PC-3 (cell line): ENCODE measurements around the gene HSD17B4. TPM values are rescaled to one million over a fixed set of nuclear protein-coding genes. Genes with fewer than 3 reads are reported as not detected.
A peak's percentile ranks its signal among the peaks of the same experiment; 100 is the strongest.

ENCODE experiments used
- ATAC-seq: fragments of 200-7000 bp; cut with Tn5 transposase; 2 replicates; pipeline ENCODE4 v1.9.1; 2020; ENCODE audit warnings: mild to moderate bottlenecking, moderate library complexity
- BruUV-seq: library from RNA; stranded (reverse); fragments of 400-500 nt; replicated peaks from 2 replicates; lab custom pipeline; 2021; lab: Mats Ljungman, UMichigan
- CTCF ChIA-PET: fragments of 300-600 bp; sonication (Branson Sonifier 250); formaldehyde crosslinking; loops from one replicate; lab custom pipeline; 2022; ENCODE audit warnings: antibody characterized with exemption; lab: Charles Lee
- POLR2A ChIA-PET: fragments of 300-600 bp; sonication (Branson Sonifier 250); formaldehyde crosslinking; loops from one replicate; lab custom pipeline; 2022; ENCODE audit warnings: antibody characterized with exemption; ENCODE audit not compliant: unreplicated experiment; lab: Charles Lee
- DNase-seq: peaks from one replicate; pipeline ENCODE4 v3.0.0-alpha.2; 2015
- H2AFZ ChIP-seq: fragments of 300-600 bp; sonication (generic); 2 replicates; pipeline ENCODE4 v1.6.0; 2016; ENCODE audit warnings: antibody characterized with exemption, low read length
- H3F3A ChIP-seq: fragments of 300-600 bp; sonication (generic); one replicate; pipeline ENCODE4 v1.6.0; 2017; ENCODE audit warnings: antibody characterized with exemption, low read length, control low read depth, mild to moderate bottlenecking; ENCODE audit not compliant: unreplicated experiment
- H3K27ac ChIP-seq: fragments of 300-600 bp; sonication (generic); 2 replicates; pipeline ENCODE4 v1.5.1; 2016; ENCODE audit warnings: mild to moderate bottlenecking, low read length
- H3K27me3 ChIP-seq: fragments of 300-600 bp; sonication (generic); 2 replicates; pipeline ENCODE4 v1.6.1; 2016; ENCODE audit warnings: low read length, mixed read lengths
- H3K36me3 ChIP-seq: fragments of 300-600 bp; sonication (generic); 2 replicates; pipeline ENCODE4 v1.6.1; 2016; ENCODE audit warnings: low read depth, mixed run types, low read length, mixed read lengths
- H3K4me1 ChIP-seq: fragments of 300-600 bp; sonication (generic); 2 replicates; pipeline ENCODE4 v1.5.1; 2016; ENCODE audit warnings: low read length; ENCODE audit not compliant: insufficient read depth
- H3K4me2 ChIP-seq: fragments of 300-600 bp; sonication (generic); 2 replicates; pipeline ENCODE4 v1.6.0; 2016; ENCODE audit warnings: low read length
- H3K4me3 ChIP-seq: fragments of 300-600 bp; sonication (generic); 2 replicates; pipeline ENCODE4 v1.5.1; 2016; ENCODE audit warnings: mild to moderate bottlenecking, low read length, mixed read lengths
- H3K79me2 ChIP-seq: fragments of 300-600 bp; sonication (generic); 2 replicates; pipeline ENCODE4 v1.6.1; 2017; ENCODE audit warnings: low read length, mixed read lengths
- H3K9ac ChIP-seq: fragments of 300-600 bp; sonication (generic); 2 replicates; pipeline ENCODE4 v1.6.0; 2016; ENCODE audit warnings: mild to moderate bottlenecking, low read length
- H3K9me2 ChIP-seq: fragments of 300-600 bp; sonication (generic); replicated peaks from 2 replicates; pipeline ENCODE4 v1.6.1; 2016; ENCODE audit warnings: mixed run types, low read length, mixed read lengths
- H3K9me3 ChIP-seq: fragments of 300-600 bp; sonication (generic); 2 replicates; pipeline ENCODE4 v1.6.1; 2016; ENCODE audit warnings: low read length, mixed read lengths
- H4K20me1 ChIP-seq: fragments of 300-600 bp; sonication (generic); 2 replicates; pipeline ENCODE4 v1.6.1; 2016; ENCODE audit warnings: low read length, mixed read lengths
- EZH2 ChIP-seq: fragments of 300-600 bp; sonication (generic); IDR thresholded peaks from one replicate; pipeline ENCODE4 v1.6.1; 2017; ENCODE audit warnings: antibody characterized with exemption, mild to moderate bottlenecking, low read length; ENCODE audit not compliant: unreplicated experiment
- EZH2phosphoT487 ChIP-seq: fragments of 300-600 bp; sonication (generic); IDR thresholded peaks from 2 replicates; pipeline ENCODE4 v1.6.1; 2018; ENCODE audit warnings: mild to moderate bottlenecking, antibody characterized with exemption, low read length, borderline replicate concordance
- intact Hi-C: fragments of 100-400 bp; cut with micrococcal nuclease; formaldehyde crosslinking; loops from 2 replicates; pipeline ENCODE4 v1.9.0; 2023
- total RNA-seq: library from RNA; depleted of rRNA; stranded (reverse); fragments of >200 nt; gene quantifications from 2 replicates; pipeline ENCODE4 v1.2.3, GENCODE V29; 2014
- TF ChIP-seq, protein P1 (sequence below): fragments of 300-600 bp; sonication (generic); conservative IDR thresholded peaks from 2 replicates; pipeline ENCODE4 v1.5.1; 2017; ENCODE audit warnings: antibody characterized with exemption, low read depth, mild to moderate bottlenecking, low read length

HSD17B4 gene
- total RNA-seq, 1 experiment from 2014 or later: 165 TPM

DNA sequence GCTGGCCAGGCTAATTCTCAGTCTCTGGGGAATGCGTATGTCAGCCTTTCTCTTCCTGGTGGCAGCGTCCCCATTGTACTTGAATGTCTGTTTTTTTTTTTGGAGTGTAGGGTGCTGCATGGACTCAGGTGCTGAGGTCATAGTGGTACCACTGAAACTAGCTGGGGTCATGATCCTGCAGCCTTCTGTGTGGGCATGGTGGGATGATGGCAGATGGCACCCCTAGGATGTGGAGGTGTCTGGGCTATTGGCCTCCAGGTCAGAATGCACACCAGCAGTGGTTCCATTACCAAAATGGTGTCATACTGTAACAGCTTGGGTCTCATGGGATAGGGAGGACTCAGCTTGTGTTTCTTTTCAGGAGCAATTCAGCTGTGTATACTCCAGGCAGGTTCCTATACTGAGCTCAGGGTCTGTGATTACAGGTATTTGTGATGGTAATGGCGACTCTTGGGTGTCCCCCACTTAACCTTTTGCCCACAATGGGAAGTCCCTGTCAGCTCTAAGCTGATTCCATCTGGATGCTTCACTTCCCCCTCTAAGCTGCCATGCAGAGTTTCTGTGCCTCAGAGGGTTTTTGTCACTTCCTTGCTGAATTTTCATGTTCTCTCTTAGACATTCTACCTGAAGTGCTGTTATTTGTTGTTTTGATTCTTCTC lies 17.9 kb downstream of the HSD17B4 start:
- Histone ChIP-seq H3K36me3 (peaks cover 6% of the 10 kb centered on the region; the same call in 1 of the 2 replicates), H3K9ac (no peak overlapping the region), H2AFZ (no peak overlapping the region), H3F3A (no peaks in the 10 kb centered on the region), H3K4me1 (no peaks in the 10 kb centered on the region), H3K9me2 (no peaks in the 10 kb centered on the region), H4K20me1 (no peaks in the 10 kb centered on the region), H3K27me3 (no peaks in the 10 kb centered on the region), H3K27ac (no peak overlapping the region), H3K9me3 (peaks cover 11% of the 10 kb centered on the region; the same call in 1 of the 2 replicates), H3K79me2 (peaks cover 10% of the 10 kb centered on the region; the same call in 1 of the 2 replicates), H3K4me2 (no peak overlapping the region), H3K4me3 (no peak overlapping the region)
- BruUV-seq: no TSS peak
- POLR2A ChIA-PET: no interaction called here
- CTCF ChIA-PET: interaction anchor here (1.0 kb wide), 1 partner anchor 408 kb away, joined by 6 read pairs; no protein-coding TSS in a partner anchor
- DNase-seq: no peak
- intact Hi-C loops: loop anchor here (1.0 to 10.0 kb wide), 6 partner anchors 407 to 1333 kb away; no protein-coding TSS in a partner anchor
- TF ChIP-seq EZH2phosphoT487: no peak
- no peak for TF ChIP-seq EZH2
- TF ChIP-seq, protein P1, sequence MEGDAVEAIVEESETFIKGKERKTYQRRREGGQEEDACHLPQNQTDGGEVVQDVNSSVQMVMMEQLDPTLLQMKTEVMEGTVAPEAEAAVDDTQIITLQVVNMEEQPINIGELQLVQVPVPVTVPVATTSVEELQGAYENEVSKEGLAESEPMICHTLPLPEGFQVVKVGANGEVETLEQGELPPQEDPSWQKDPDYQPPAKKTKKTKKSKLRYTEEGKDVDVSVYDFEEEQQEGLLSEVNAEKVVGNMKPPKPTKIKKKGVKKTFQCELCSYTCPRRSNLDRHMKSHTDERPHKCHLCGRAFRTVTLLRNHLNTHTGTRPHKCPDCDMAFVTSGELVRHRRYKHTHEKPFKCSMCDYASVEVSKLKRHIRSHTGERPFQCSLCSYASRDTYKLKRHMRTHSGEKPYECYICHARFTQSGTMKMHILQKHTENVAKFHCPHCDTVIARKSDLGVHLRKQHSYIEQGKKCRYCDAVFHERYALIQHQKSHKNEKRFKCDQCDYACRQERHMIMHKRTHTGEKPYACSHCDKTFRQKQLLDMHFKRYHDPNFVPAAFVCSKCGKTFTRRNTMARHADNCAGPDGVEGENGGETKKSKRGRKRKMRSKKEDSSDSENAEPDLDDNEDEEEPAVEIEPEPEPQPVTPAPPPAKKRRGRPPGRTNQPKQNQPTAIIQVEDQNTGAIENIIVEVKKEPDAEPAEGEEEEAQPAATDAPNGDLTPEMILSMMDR: no peak
- ATAC-seq: no peak

DNA sequence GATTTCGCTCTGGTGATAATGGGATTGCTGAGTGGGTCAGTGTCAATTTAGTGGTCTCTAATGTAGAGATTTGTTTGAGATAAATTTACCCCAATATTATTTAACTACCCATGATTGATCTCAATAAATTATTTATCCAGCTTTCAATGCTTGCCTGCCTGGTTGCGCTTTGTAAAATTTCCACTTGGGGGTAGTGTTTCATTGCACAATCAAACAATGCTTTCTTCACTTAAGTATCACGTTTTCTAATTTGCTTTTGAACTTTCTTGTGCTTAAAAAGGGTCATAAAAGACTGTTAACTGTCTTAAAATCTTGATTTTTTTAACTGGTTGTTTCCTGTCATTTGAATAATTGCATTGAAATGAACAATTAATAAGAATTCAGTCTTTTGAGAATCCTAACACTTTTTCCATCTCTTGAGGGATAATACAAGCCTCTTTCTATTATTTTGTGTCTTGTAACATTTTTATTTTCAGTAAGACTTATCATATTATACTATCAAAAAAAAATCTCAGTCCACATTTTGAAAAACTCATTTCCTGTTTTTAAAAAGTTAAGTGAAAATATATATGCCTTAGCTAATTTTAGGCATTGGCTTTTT lies 18.7 kb downstream of the HSD17B4 start:
- no peaks in the 10 kb centered on the region for H3F3A ChIP-seq
- H3K4me2 ChIP-seq: no peak overlapping the region
- no peak for TF ChIP-seq EZH2phosphoT487
- TF ChIP-seq, protein P1: peak; percentile 86
- ATAC-seq (peak; percentile 42; the same call in 1 of the 2 replicates), DNase-seq (peak; percentile 57)
- no peak overlapping the region for H3K4me3 ChIP-seq
- no peaks in the 10 kb centered on the region for H3K9me2 ChIP-seq
- H3K36me3 ChIP-seq: peaks cover 6% of the 10 kb centered on the region; the same call in 1 of the 2 replicates
- no TSS peak for BruUV-seq
- no peaks in the 10 kb centered on the region for H3K27me3 ChIP-seq
- H3K9ac ChIP-seq: no peak overlapping the region
- H3K4me1 ChIP-seq: no peaks in the 10 kb centered on the region
- H2AFZ ChIP-seq: no peak overlapping the region
- CTCF ChIA-PET: interaction anchor here (1.0 kb wide), 1 partner anchor 408 kb away, joined by 6 read pairs; no protein-coding TSS in a partner anchor
- H4K20me1 ChIP-seq: no peaks in the 10 kb centered on the region
- peaks cover 10% of the 10 kb centered on the region; the same call in 1 of the 2 replicates for H3K79me2 ChIP-seq
- peaks cover 11% of the 10 kb centered on the region; the same call in 1 of the 2 replicates for H3K9me3 ChIP-seq
- no peak overlapping the region for H3K27ac ChIP-seq
- POLR2A ChIA-PET: no interaction called here
- intact Hi-C loops: loop anchor here (1.0 to 10.0 kb wide), 8 partner anchors 273 to 1332 kb away; no protein-coding TSS in a partner anchor
